Activated T-helper 17 cell treated with anti-CD3 and anti-CD28 coated beads, Interleukin-2, amount 50 U/mL, for 72 hours (primary cell): ENCODE results near the gene ZBTB24. TPM values are rescaled to one million over a fixed set of nuclear protein-coding genes. Genes with fewer than 3 reads are reported as not detected.

ENCODE experiments used
- ATAC-seq: fragments of 150-1000 bp; cut with Tn5 transposase; replicated peaks from 2 replicates; pipeline ENCODE4 v1.10.0; 2021; ENCODE audit warnings: mild to moderate bottlenecking, moderate library complexity
- H3K27ac Mint-ChIP-seq: one replicate; pipeline ENCODE4 v1.8.0; 2022; ENCODE audit warnings: mixed read lengths
- H3K27me3 Mint-ChIP-seq: one replicate; pipeline ENCODE4 v1.8.0; 2022; ENCODE audit warnings: mixed read lengths
- H3K36me3 Mint-ChIP-seq: one replicate; pipeline ENCODE4 v1.8.0; 2022; ENCODE audit warnings: low read depth, mild to moderate bottlenecking, mixed read lengths
- H3K4me1 Mint-ChIP-seq: one replicate; pipeline ENCODE4 v1.8.0; 2022; ENCODE audit warnings: mixed read lengths
- H3K4me3 Mint-ChIP-seq: one replicate; pipeline ENCODE4 v1.8.0; 2022; ENCODE audit warnings: mild to moderate bottlenecking, mixed read lengths
- H3K9me3 Mint-ChIP-seq: one replicate; pipeline ENCODE4 v1.8.0; 2022; ENCODE audit warnings: mixed read lengths
- total RNA-seq, 2 donors: library from RNA; stranded (reverse); gene quantifications; one replicate each; pipeline ENCODE4 v1.2.3, GENCODE V29; 2022

ZBTB24 gene
- total RNA-seq, 2 donors from 2014 or later: 11.0 to 11.4 TPM

DNA sequence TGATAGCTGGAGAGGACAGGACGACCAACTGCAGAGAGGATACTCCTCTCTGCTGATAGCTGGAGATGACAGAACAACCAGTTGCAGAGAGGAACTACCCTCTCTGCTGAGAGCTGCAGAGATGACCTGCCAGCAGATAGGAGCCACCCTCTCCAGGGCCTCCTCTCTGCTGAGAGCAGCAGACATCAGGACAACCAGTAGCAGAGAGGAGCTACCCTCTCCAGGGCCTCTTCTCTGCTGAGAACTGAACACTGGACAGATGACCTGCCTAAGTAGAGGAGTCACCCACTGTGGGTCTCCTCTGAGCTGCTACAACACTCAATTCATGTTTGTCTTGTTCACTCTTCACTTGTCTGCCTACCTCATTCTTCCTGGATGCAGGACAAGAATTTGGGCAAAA lies 27.3 kb upstream of the ZBTB24 start:
- H3K4me1 Mint-ChIP-seq: peaks cover 10% of the 10 kb centered on the region
- H3K4me3 Mint-ChIP-seq: no peak overlapping the region
- no peaks in the 10 kb centered on the region for H3K27me3 Mint-ChIP-seq
- no peaks in the 10 kb centered on the region for H3K36me3 Mint-ChIP-seq
- no peaks in the 10 kb centered on the region for H3K9me3 Mint-ChIP-seq
- peak overlapping the region; percentile 10 for H3K27ac Mint-ChIP-seq
- no peak for ATAC-seq

DNA sequence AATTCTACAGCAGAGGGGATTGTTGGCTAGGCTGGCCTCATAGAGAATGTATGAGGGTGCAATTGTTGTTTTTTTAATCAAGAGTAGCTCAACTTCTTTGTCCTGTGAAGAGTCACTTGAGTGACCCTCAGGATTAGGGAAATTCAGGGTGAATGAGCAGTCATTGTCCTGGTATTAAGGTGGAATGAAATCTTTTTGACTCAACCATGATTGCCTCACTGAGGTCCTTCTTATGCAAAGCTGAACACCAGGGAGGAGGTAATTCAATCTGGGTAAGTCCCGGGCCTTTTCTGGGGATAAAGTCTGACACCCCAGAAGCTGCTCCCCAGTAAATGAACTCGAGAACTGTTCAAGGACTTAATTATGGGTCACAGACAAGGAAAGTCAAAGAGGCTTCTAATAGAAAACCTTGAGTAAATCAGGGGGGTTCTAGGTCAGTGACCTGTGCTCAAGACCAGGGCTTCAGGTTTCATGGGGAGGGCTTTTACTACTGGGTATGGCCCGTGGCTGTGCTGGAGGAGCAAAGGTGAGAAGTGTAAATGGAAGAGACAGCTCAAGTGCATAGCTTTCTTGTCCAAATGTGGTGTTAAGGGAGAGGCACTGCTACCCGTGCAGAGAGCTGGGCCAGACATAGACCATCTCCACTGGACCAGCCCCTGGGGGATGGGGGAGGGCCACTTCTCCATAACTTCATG lies 25.3 kb upstream of the ZBTB24 start:
- Mint-ChIP-seq H3K27me3 (peaks cover 1% of the 10 kb centered on the region), H3K4me1 (no peaks in the 10 kb centered on the region), H3K9me3 (no peaks in the 10 kb centered on the region), H3K36me3 (no peaks in the 10 kb centered on the region), H3K27ac (peak overlapping the region; percentile 67), H3K4me3 (no peak overlapping the region)
- no peak for ATAC-seq

DNA sequence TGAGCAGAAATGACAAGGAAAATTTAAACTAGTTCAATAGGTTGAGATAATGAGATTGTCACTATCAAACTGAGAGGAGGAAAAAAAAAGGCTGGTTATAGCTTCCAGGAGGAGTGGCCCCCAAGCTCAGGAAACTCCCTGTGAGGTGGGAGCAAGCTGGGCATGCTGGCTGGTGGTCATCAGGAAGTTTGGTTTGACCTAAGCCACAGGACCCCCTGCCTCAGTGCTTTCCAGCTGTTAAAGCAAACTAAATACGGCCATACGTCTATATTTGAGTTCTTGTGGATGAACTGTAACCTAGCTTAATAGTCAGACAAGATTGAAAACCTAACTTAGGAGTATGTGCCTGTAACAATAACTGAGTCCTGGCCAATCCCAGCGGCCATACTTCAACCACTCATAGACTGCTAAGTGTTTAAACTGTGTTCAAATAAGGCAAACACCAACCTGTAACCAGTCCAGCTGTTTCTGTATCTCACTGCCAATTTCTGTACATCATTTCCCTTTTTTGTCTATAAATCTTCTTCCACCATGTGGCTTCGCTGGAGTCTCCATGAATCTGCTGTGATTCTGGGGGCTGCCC lies 24.6 kb upstream of the ZBTB24 start:
- H3K27me3 Mint-ChIP-seq: peaks cover 3% of the 10 kb centered on the region
- peak overlapping the region; percentile 67 for H3K27ac Mint-ChIP-seq
- H3K4me1 Mint-ChIP-seq: no peaks in the 10 kb centered on the region
- no peak overlapping the region for H3K4me3 Mint-ChIP-seq
- no peaks in the 10 kb centered on the region for H3K9me3 Mint-ChIP-seq
- no peak for ATAC-seq
- H3K36me3 Mint-ChIP-seq: no peaks in the 10 kb centered on the region

DNA sequence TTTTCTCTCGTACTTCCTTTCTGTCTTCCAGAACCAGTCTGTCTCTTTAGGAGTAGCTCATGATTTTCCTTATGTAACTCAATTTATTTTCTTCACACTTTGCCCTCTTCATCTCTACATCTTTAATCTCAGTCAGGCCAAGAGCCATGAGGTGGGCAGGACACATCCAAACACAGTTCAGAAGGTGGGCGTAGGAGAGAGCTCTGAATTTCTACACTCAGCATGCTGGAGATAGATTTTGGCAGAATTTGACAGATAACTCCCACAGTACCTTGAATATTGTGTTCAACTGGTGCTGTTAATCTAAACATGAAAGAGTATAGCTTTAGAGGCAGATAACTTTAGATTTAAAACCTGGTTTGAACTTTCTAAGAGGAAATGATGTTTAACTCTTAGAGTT lies 23.8 kb upstream of the ZBTB24 start:
- Mint-ChIP-seq H3K4me3 (no peak overlapping the region), H3K9me3 (no peaks in the 10 kb centered on the region), H3K4me1 (no peaks in the 10 kb centered on the region), H3K27me3 (peaks cover 3% of the 10 kb centered on the region), H3K36me3 (no peaks in the 10 kb centered on the region), H3K27ac (no peak overlapping the region)
- no peak for ATAC-seq

GRCh38 chr6:109506314-109506713 lies 23.3 kb upstream of the ZBTB24 start:
- no peaks in the 10 kb centered on the region for H3K4me1 Mint-ChIP-seq
- ATAC-seq: no peak
- no peaks in the 10 kb centered on the region for H3K9me3 Mint-ChIP-seq
- H3K27ac Mint-ChIP-seq: no peak overlapping the region
- no peak overlapping the region for H3K4me3 Mint-ChIP-seq
- H3K36me3 Mint-ChIP-seq: no peaks in the 10 kb centered on the region
- peaks cover 3% of the 10 kb centered on the region for H3K27me3 Mint-ChIP-seq

- peaks cover 3% of the 10 kb centered on the region for H3K27me3 Mint-ChIP-seq
- ATAC-seq: no peak
- no peaks in the 10 kb centered on the region for H3K4me1 Mint-ChIP-seq
- no peak overlapping the region for H3K4me3 Mint-ChIP-seq
- no peaks in the 10 kb centered on the region for H3K9me3 Mint-ChIP-seq
- no peaks in the 10 kb centered on the region for H3K36me3 Mint-ChIP-seq
- H3K27ac Mint-ChIP-seq: no peak overlapping the region
These were observed 20.6 kb upstream of the ZBTB24 start for GRCh38 chr6:109503327-109504224.

GRCh38 chr6:109498936-109499335 lies 15.9 kb upstream of the ZBTB24 start:
- H3K4me1 Mint-ChIP-seq: no peaks in the 10 kb centered on the region
- no peak for ATAC-seq
- no peaks in the 10 kb centered on the region for H3K9me3 Mint-ChIP-seq
- no peaks in the 10 kb centered on the region for H3K36me3 Mint-ChIP-seq
- H3K27me3 Mint-ChIP-seq: peaks cover 3% of the 10 kb centered on the region
- H3K27ac Mint-ChIP-seq: no peak overlapping the region
- H3K4me3 Mint-ChIP-seq: no peak overlapping the region

DNA sequence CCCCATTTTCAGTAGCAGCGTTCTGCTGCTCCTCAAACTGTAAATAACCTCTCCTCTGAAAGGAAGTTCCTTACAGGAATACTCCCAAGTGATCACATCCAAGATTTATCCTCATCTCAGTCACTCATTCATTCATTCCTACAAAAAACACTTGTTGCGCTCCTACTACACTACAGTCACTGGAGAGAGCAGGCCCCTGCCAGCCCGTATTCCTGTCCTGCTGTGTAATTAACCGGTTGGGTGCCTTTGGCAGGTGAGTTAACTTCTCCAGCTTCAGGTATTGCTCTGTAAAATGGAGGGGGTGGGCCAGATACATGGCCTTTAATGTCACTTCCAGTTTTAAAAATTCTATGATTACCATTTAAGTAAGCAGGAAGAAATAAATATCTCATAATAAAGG lies 15.0 kb upstream of the ZBTB24 start:
- no peak overlapping the region for H3K4me3 Mint-ChIP-seq

GRCh38 chr6:109496036-109496772 lies 13.2 kb upstream of the ZBTB24 start:
- H3K27me3 Mint-ChIP-seq: no peaks in the 10 kb centered on the region

More for the DNA sequence above, 15.0 kb upstream of the ZBTB24 start:
- H3K27ac Mint-ChIP-seq: no peak overlapping the region
- H3K27me3 Mint-ChIP-seq: no peaks in the 10 kb centered on the region
- H3K4me1 Mint-ChIP-seq: no peaks in the 10 kb centered on the region
- H3K9me3 Mint-ChIP-seq: no peaks in the 10 kb centered on the region
- ATAC-seq: no peak
- H3K36me3 Mint-ChIP-seq: no peaks in the 10 kb centered on the region

DNA sequence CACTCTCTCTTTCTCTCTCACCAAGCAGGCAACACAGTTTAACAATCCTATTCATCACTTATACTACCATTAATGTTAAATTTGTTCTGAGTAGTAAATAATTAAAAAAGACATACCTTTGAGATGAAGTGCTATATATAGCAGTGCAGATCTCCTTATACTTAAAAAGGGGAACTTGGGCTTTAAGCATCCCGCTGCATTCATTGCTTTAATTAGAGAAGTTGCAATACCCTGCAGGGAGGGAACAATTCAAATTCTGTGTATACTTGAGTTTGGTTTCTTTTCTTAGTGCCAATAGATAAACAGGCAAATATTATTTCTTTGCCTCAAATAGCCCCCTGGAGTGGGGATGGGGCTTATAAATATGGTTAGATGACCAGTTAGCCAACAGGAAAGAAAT lies 10.8 kb upstream of the ZBTB24 start:
- Mint-ChIP-seq H3K4me1 (peaks cover 15% of the 10 kb centered on the region), H3K27me3 (no peaks in the 10 kb centered on the region), H3K27ac (no peak overlapping the region), H3K36me3 (no peaks in the 10 kb centered on the region), H3K4me3 (no peak overlapping the region), H3K9me3 (no peaks in the 10 kb centered on the region)
- no peak for ATAC-seq

More at GRCh38 chr6:109496036-109496772, 13.2 kb upstream of the ZBTB24 start:
- Mint-ChIP-seq H3K27ac (no peak overlapping the region), H3K9me3 (no peaks in the 10 kb centered on the region), H3K36me3 (no peaks in the 10 kb centered on the region), H3K4me1 (peaks cover 9% of the 10 kb centered on the region), H3K4me3 (no peak overlapping the region)
- no peak for ATAC-seq

DNA sequence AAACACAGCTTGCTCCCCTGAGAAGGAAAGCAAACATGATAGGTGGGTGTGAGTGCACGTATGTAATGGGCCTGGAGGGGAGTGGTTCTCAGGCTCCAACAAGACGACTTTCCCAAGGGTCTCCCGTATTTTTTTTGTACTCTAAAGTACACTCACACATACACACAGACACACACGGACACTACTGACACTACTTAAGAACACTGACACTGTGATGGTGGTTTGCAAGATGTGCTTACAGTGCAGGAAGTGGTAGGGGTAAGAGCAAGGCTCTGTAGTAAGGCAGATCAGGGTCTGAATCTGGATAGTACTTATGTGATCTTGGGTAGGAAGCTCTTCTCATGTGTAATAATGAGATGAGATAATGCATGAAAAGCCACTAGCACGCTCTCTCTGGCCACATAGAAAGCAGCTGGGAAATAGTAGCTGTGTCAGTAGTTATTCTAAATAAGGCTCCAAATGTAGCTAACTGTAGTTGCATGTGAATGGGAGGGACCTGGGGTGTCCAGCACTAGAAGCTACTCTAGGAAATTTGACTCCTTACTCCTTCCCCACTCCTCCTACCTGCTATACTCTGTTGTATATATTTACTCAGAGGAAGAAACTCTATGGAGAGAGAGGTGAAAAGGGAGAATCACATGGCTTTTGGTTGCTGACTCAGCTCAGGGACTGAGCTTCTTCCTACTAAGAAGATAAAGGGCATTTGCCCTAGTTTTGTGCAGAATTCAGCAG lies 8.4 kb upstream of the ZBTB24 start:
- Mint-ChIP-seq H3K4me1 (peaks cover 15% of the 10 kb centered on the region), H3K27me3 (no peaks in the 10 kb centered on the region), H3K36me3 (no peaks in the 10 kb centered on the region), H3K4me3 (peak overlapping the region; percentile 67), H3K9me3 (no peaks in the 10 kb centered on the region), H3K27ac (peak overlapping the region; percentile 44)
- peak; percentile 94 for ATAC-seq

DNA sequence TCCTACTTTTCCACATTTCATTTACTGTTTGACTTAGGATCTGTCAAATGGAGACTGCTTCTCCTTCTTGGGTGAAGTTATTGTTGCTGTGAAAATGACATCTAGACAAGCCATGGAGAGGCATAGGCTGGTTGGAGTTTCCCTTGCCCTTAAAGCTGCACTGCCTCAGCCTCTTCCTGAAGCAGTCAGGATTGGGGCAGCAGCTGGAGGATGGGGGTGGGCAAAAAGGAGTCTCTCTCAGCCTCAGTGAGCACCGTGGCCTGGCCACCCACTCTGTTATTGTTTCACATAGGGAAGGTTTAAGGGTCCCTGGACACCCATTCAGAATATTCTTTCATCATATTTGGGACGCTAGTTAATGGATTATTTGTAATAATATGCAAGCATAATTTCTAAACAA lies 7.7 kb upstream of the ZBTB24 start:
- no peaks in the 10 kb centered on the region for H3K36me3 Mint-ChIP-seq
- H3K27me3 Mint-ChIP-seq: no peaks in the 10 kb centered on the region
- peak overlapping the region; percentile 67 for H3K4me3 Mint-ChIP-seq
- H3K4me1 Mint-ChIP-seq: peaks cover 15% of the 10 kb centered on the region
- no peak for ATAC-seq
- peak overlapping the region; percentile 44 for H3K27ac Mint-ChIP-seq
- H3K9me3 Mint-ChIP-seq: no peaks in the 10 kb centered on the region

DNA sequence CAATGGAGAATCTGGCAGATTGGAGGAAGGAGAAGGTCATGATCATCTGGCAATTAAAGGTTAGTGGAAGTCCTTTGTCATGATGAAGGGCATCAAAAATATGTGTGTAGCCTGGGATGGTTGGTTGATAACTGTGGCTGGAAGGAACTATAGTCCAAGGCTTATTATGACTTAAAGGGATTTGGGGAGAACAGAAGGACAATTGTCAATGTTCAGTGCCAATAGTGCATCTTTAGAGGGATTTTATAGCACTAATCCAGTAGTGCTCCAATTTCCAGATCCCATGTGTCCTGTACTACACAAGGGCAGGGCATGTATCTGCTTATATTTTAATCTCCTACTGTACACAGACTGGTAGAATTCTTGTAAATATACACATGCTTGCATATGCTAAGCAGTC lies 5.0 kb upstream of the ZBTB24 start:
- no peak overlapping the region for H3K4me3 Mint-ChIP-seq
- no peaks in the 10 kb centered on the region for H3K27me3 Mint-ChIP-seq
- H3K9me3 Mint-ChIP-seq: no peaks in the 10 kb centered on the region
- H3K27ac Mint-ChIP-seq: no peak overlapping the region
- ATAC-seq: no peak
- H3K4me1 Mint-ChIP-seq: peaks cover 24% of the 10 kb centered on the region
- H3K36me3 Mint-ChIP-seq: no peaks in the 10 kb centered on the region

DNA sequence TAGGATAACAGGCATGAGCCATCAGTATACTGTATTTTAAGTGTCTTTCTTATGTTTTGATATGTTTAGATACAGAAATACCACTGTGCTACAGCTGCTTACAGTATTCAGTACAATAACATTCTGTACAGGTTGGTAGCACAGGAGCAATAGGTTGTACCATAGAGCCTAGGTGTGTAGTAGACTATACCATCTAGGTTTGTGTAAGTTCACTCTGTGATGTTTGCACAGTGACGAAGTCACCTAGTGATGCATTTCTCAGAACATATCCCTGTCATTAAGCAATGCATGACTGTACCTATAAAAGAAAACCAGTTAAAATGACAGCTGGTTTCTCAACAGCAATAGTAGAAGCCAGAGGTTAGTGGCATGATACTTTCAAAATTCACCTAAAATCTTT lies 3.0 kb upstream of the ZBTB24 start:
- H3K36me3 Mint-ChIP-seq: peaks cover 17% of the 10 kb centered on the region
- H3K4me3 Mint-ChIP-seq: no peak overlapping the region
- no peaks in the 10 kb centered on the region for H3K27me3 Mint-ChIP-seq
- peak overlapping the region; percentile 44 for H3K27ac Mint-ChIP-seq
- ATAC-seq: peak; percentile 24
- H3K9me3 Mint-ChIP-seq: no peaks in the 10 kb centered on the region
- H3K4me1 Mint-ChIP-seq: peaks cover 22% of the 10 kb centered on the region
